Small intestine (tissue), 7 donors: ENCODE measurements around the gene GJA4. TPM values are rescaled to one million over a fixed set of nuclear protein-coding genes. Genes with fewer than 3 reads are reported as not detected.

ENCODE experiments used
- DNase-seq, 2 donors: peaks; one replicate each; pipeline versions ENCODE4 v3.0.0 to v3.0.0-alpha.2; 2013
- FAIRE-seq: peaks from 2 replicates; lab custom pipeline; 2012; peaks lifted over from hg19 to GRCh38; lab: Jason Lieb, UNC
- H3K27ac ChIP-seq, 3 donors: one replicate each; pipeline ENCODE4 v1.5.1; 2013; ENCODE audit warnings: low read length in 2 of 3, mild to moderate bottlenecking in 2 of 3, control low read depth in 1 of 3, inconsistent platforms in 1 of 3, low read depth in 1 of 3, moderate library complexity in 1 of 3
- H3K27me3 ChIP-seq, 3 donors: one replicate each; pipeline ENCODE4 v1.6.1; 2013; ENCODE audit warnings: low read length in 3 of 3, inconsistent platforms in 1 of 3; ENCODE audit not compliant: control insufficient read depth in 3 of 3, insufficient read depth in 3 of 3
- H3K36me3 ChIP-seq, 3 donors: one replicate each; pipeline ENCODE4 v1.6.1; 2013; ENCODE audit warnings: low read length in 3 of 3, inconsistent platforms in 1 of 3, low read depth in 1 of 3, mild to moderate bottlenecking in 1 of 3, moderate library complexity in 1 of 3; ENCODE audit not compliant: control insufficient read depth in 3 of 3, insufficient read depth in 2 of 3
- H3K4me1 ChIP-seq, 3 donors: one replicate each; pipeline ENCODE4 v1.6.1; 2013; ENCODE audit warnings: low read length in 2 of 3, inconsistent platforms in 1 of 3, low read depth in 1 of 3, mild to moderate bottlenecking in 1 of 3, moderate library complexity in 1 of 3; ENCODE audit not compliant: control insufficient read depth in 3 of 3, insufficient read depth in 2 of 3
- H3K4me3 ChIP-seq, 3 donors: one replicate each; pipeline ENCODE4 v1.5.1; 2013; ENCODE audit warnings: low read length in 3 of 3, control low read depth in 1 of 3, inconsistent platforms in 1 of 3, low read depth in 1 of 3, mild to moderate bottlenecking in 1 of 3, moderate library complexity in 1 of 3
- H3K9me3 ChIP-seq, 2 donors: one replicate each; pipeline ENCODE4 v1.6.1; 2013; ENCODE audit warnings: low read depth in 1 of 2, low read length in 1 of 2; ENCODE audit not compliant: control insufficient read depth in 2 of 2, insufficient read depth in 1 of 2
- WGBS, 3 donors: extraction: QIAGEN DNeasy Blood & Tissue Kit; methylation state at CpG; one replicate each; pipeline ENCODE4 v1.1.7; 2013; 5-methylcytosine and 5-hydroxymethylcytosine counted together
- polyA plus RNA-seq, 4 donors: library from polyadenylated mRNA; stranded (reverse) in 3 of 4; unstranded in 1 of 4; fragments of 200-250 nt in 3 of 4; fragments of 120-200 nt in 1 of 4; gene quantifications; one replicate each; pipeline versions ENCODE4 v1.2.1 to v1.2.3, GENCODE V29; 2013
- donor health status: healthy with polysubstance abuse.
- donor health status: control.
- donor health status: control.
- donor health status: Bipolar disorder and iron deficiency.
- donor health status: healthy.

The GJA4 gene
- polyA plus RNA-seq, 4 donors = 0.81 to 16.8 (median 5.8) TPM; not detected in 1

DNA sequence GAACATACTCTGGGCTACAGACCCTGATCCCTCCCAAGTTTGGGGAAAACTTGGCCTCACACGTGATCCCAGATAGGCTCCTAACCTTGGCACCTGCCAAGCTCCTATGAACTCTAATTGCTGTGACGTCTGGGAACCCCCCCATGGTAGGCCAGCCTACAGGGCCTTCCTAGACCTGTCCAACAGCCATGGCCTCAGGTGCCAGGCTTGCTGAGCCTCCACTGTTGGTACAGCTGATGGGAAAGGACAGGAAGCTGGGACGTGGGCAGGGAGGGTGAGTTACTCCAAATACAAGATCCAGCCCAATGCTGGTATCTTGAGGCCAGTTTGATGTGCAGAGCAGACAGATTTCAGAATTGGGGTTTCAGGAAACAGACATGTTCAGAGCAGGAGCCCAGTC, 47.6 kb downstream of the GJA4 start:
- no peak for FAIRE-seq

DNA sequence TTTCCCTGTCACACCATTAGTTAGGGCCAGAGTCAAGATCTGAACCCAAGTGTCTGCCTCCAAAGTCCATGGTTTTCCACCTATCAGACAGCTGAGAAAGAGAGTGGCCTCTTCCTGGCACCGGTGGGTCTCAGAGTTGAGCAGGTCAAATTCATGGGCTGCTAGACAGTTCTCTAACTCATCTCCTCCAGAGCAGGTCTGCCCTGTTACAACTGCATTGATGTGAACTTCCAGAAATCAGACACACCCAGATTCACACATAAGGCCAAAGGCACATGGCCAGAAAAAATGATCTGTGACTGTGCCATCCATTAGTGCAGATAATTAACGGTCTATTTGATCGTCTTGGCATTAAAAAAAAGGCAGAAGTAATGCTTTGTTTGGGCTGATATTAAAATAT, 49.3 kb downstream of the GJA4 start:
- FAIRE-seq = no peak
- no peaks in the 10 kb centered on the region for H3K9me3 ChIP-seq
- H3K36me3 ChIP-seq = peaks cover 0 to 9% (median 0%) of the 10 kb centered on the region in 3 donors
- 45 to 56% (median 53%) methylated on average over 3 of the region's 3 CpGs for WGBS, 3 donors
- H3K27me3 ChIP-seq = no peaks in the 10 kb centered on the region
- H3K4me1 ChIP-seq = peaks cover 0 to 26% (median 0%) of the 10 kb centered on the region in 3 donors
- no peak overlapping the region for H3K4me3 ChIP-seq
- H3K27ac ChIP-seq = no peak overlapping the region
- no peak for DNase-seq

More for the DNA sequence above, 47.6 kb downstream of the GJA4 start:
- H3K27ac ChIP-seq = no peak overlapping the region
- peaks cover 0 to 25% (median 0%) of the 10 kb centered on the region in 3 donors for H3K4me1 ChIP-seq
- no peaks in the 10 kb centered on the region for H3K27me3 ChIP-seq
- no peak for DNase-seq
- peaks cover 0 to 11% (median 0%) of the 10 kb centered on the region in 3 donors for H3K36me3 ChIP-seq
- WGBS, 3 donors = 81 to 90% (median 81%) methylated on average over 3 of the region's 3 CpGs
- no peak overlapping the region for H3K4me3 ChIP-seq
- no peaks in the 10 kb centered on the region for H3K9me3 ChIP-seq

DNA sequence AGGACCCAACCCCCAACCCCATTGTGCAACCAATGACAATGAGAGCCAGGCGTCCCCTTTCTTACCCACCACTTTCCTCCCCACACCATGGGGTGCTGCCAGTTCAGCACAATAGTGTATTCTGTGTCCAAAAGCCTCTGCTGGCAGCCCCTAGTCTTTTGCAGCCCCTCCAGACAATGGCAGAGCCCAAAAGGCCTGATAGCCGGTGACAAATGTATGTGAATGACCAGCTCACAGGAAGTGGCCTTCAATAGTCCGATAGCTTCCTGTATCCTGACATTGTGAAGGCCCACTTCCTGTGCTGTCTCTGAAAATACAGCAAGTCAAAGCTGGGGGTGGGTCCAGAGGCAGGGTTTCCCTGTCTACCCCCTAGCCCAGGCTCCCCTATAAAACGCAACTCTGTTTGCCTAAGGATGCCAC, 50.2 kb downstream of the GJA4 start:
- WGBS, 3 donors = 74 to 90% (median 76%) methylated on average over 4 of the region's 4 CpGs
- Histone ChIP-seq H3K36me3 (peaks cover 0 to 12% (median 0%) of the 10 kb centered on the region in 3 donors), H3K27ac (no peak overlapping the region), H3K4me1 (peaks cover 0 to 31% (median 0%) of the 10 kb centered on the region in 3 donors), H3K9me3 (no peaks in the 10 kb centered on the region), H3K4me3 (no peak overlapping the region), H3K27me3 (no peaks in the 10 kb centered on the region)
- FAIRE-seq (no peak), DNase-seq (no peak)

DNA sequence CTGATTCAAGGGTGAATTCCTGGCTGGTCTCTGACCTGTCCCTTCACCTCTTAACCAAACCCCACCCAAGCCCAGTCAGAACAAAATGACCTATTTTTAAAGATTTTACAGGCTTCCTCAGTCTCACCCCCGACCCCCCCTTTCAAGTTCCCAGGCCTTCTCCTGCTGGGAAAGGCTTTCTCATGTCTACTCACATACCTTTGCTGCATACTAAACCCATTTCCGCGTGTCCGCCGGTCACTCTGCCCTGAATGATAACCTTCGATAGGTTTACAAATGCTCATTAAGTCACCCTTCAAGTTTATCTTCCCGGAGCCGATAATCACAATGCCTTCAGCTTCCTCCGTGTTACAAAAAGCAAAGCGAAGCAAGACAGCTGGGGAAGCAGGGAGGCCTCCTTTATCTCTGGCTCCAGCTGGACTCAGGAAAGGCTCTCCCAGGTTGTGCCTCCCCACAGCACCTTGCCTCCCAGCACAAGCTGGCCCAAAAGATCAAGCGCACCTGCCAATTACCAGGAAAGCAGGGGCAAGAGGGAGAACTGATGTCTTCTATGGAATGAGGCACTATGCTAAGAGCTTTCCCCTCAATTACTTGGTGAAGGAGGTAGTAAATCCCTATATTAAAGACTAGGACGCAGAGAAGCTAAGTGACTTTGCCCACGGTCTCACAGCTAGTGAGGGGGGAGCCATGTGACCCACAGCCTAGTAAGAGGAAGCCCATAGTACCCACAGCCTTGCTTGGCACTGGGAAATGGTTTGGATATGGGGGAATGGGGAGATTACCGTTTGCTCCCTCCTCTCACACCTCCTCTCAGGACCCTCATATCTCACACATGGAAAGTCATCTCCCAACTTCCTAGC, 50.8 kb downstream of the GJA4 start:
- no peak overlapping the region for H3K4me3 ChIP-seq
- H3K36me3 ChIP-seq = peaks cover 0 to 12% (median 0%) of the 10 kb centered on the region in 3 donors
- 66 to 78% (median 75%) methylated on average over 14 of the region's 14 CpGs for WGBS, 3 donors
- peak overlapping the region in 1 of 3 donors; percentile 32 for H3K27ac ChIP-seq
- H3K9me3 ChIP-seq = no peaks in the 10 kb centered on the region
- DNase-seq (no peak), FAIRE-seq (no peak)
- H3K4me1 ChIP-seq = peaks cover 0 to 31% (median 0%) of the 10 kb centered on the region in 3 donors
- no peaks in the 10 kb centered on the region for H3K27me3 ChIP-seq

DNA sequence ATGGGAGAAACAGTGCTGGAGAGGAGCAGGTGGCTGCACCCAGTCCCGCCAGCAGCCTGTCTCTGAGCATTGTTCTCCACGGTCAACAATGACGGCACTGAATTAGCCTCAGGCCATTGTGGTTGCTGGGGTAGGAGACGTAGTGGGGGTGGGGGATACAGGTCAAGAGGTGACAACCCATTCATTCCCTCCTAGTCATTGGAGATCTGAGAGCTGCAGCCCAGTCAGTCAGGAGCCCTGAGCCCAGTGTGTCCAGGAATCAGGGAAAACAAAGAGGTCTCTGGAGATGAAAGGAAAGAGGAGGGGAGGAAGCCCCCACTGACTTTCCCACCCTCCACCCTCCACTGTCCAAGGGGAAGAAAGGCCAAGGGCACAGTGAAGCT, 51.4 kb downstream of the GJA4 start:
- no peak for DNase-seq
- Histone ChIP-seq H3K4me3 (no peak overlapping the region), H3K4me1 (peaks cover 0 to 31% (median 0%) of the 10 kb centered on the region in 3 donors), H3K27me3 (no peaks in the 10 kb centered on the region), H3K9me3 (no peaks in the 10 kb centered on the region), H3K27ac (no peak overlapping the region), H3K36me3 (peaks cover 0 to 14% (median 0%) of the 10 kb centered on the region in 3 donors)
- FAIRE-seq = no peak
- WGBS, 3 donors = 74 to 91% (median 80%) methylated on average over 4 of the region's 4 CpGs

Other genes starting within 250 kb of the GJA4 start
- under 1 TPM in 1 of 4 donors, not detected in 3; 0.19 TPM for gene GJB5, start 38.0 kb upstream of the GJA4 start, polyA plus RNA-seq
- under 1 TPM in 2 of 4 donors, not detected in 2; 0.07 to 0.47 TPM for gene GJB4, start 33.3 kb upstream of the GJA4 start, polyA plus RNA-seq
- 1 to 10 TPM in 1 of 4 donors, under 1 TPM in 2, not detected in 1; 0.67 to 1.9 (median 0.78) TPM for gene GJB3, start 11.8 kb upstream of the GJA4 start, polyA plus RNA-seq
- 10 to 100 TPM; 26.6 to 53.2 (median 35.0) TPM for gene SMIM12, start 66.8 kb downstream of the GJA4 start, polyA plus RNA-seq
- gene DLGAP3, start 136.7 kb downstream of the GJA4 start, polyA plus RNA-seq = under 1 TPM in 3 of 4 donors, not detected in 1; 0.18 to 0.39 (median 0.27) TPM
- gene TMEM35B, start 192.3 kb downstream of the GJA4 start, polyA plus RNA-seq = 10 to 100 TPM in 3 of 4 donors, 1 to 10 TPM in 1; 5.6 to 41.4 (median 26.7) TPM
- gene ZMYM6, start 238.9 kb downstream of the GJA4 start, polyA plus RNA-seq = 10 to 100 TPM in 2 of 4 donors, 1 to 10 TPM in 2; 6.6 to 20.4 (median 10.0) TPM